ENCODE results near the gene FOXL2. TPM values are rescaled to one million over a fixed set of nuclear protein-coding genes. Genes with fewer than 3 reads are reported as not detected.

The FOXL2 gene
- polyA plus RNA-seq, 2 of the 4 experiments (the other 2 are of a cell fraction), result 1.2 to 3.1 TPM

DNA sequence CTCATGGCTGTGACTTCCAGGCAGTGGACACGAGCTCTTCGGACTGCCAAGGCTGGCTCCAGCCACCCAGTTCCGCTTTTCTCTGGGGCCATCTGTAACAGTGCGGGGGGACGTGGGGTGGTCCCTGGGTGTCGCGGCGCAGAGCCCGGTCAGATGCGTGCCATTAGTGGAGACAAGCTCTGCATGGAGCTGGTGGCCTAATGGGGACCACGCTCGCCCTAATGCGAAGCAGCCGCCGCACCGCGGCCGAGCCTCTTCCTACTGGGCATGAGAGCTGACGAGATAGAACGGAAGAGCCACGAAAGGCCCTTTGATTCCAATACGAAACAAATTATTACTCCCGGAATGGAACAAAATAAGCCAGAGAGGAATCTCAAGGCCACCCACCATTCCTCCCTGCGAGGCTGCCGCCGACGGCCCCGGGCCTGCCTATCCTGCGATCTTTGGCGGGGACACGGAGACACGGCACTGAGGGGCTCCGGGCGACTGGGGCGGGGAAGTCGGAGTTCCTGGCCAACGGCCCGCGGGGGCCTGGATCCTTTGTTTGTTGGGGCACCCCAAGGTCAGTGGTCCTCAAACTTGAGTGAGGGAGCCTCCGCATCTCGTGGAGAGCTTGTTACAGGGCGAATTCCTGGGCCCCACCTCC, 18.1 kb downstream of the FOXL2 start:
- WGBS (ENCODE audit: missing lambda C conversion rate), result 81% methylated on average over 17 of the region's 42 CpGs
- ATAC-seq, result no peak
- POLR2A ChIA-PET, result interaction anchor here (0.6 kb wide), 1 partner anchor 453 kb away, joined by 4 read pairs; no protein-coding TSS in a partner anchor

DNA sequence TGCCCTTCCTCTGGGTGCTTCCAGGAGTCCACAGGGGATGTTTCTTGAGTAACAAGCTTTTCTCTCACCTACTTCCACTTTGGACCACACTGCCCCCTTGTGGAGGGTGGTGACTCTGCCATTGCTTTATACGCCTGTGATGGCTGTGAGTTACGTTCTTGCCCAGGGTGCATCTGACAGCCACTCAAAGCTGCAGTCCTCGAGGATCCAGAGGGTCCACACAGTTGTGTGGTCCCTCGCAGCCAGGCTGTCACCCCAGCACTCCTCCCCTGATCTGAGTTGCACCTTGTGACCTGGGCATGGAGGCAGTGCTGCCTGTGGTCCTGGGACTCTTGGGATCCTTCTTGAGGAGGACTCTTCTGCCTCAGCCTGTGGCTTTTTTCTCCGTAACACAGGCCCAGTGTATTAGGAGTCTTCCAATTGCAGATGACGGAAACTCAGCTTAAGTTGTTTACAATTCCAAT, 23.4 kb downstream of the FOXL2 start:
- CTCF ChIA-PET, result interaction anchor here (0.6 to 13.0 kb wide), 55 partner anchors 8 to 805 kb away, joined by 3 to 224 read pairs (median 3); partner anchors contain the start of genes CEP70 and ESYT3
- ATAC-seq, result peak; percentile 90 to 93
- FAIRE-seq, result no peak
- DNase-seq (ENCODE audit: low read depth in 1 of 2, low spot score in 1 of 2), result peak; percentile 53 to 84
- no peak overlapping the region for H3K27ac ChIP-seq
- peak overlapping the region; percentile 56; the same call in 2 of the 3 replicates for H3K4me2 ChIP-seq
- no peaks in the 10 kb centered on the region for H3K9me3 ChIP-seq
- no peak overlapping the region for H3K4me3 ChIP-seq
- peaks cover 15% of the 10 kb centered on the region for H3K4me1 ChIP-seq
- POLR2A ChIA-PET, result interaction anchor here (0.6 to 1.5 kb wide), 4 partner anchors 13 to 506 kb away, joined by 3 to 8 read pairs (median 4); partner anchors contain the start of gene CEP70
- WGBS (ENCODE audit: missing lambda C conversion rate), result 30% methylated on average over 4 of the region's 6 CpGs
- TF ChIP-seq, protein P1, sequence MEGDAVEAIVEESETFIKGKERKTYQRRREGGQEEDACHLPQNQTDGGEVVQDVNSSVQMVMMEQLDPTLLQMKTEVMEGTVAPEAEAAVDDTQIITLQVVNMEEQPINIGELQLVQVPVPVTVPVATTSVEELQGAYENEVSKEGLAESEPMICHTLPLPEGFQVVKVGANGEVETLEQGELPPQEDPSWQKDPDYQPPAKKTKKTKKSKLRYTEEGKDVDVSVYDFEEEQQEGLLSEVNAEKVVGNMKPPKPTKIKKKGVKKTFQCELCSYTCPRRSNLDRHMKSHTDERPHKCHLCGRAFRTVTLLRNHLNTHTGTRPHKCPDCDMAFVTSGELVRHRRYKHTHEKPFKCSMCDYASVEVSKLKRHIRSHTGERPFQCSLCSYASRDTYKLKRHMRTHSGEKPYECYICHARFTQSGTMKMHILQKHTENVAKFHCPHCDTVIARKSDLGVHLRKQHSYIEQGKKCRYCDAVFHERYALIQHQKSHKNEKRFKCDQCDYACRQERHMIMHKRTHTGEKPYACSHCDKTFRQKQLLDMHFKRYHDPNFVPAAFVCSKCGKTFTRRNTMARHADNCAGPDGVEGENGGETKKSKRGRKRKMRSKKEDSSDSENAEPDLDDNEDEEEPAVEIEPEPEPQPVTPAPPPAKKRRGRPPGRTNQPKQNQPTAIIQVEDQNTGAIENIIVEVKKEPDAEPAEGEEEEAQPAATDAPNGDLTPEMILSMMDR (IDR thresholded peaks at IDR 0.05), result peak; percentile 72
- TF ChIP-seq, protein P2, sequence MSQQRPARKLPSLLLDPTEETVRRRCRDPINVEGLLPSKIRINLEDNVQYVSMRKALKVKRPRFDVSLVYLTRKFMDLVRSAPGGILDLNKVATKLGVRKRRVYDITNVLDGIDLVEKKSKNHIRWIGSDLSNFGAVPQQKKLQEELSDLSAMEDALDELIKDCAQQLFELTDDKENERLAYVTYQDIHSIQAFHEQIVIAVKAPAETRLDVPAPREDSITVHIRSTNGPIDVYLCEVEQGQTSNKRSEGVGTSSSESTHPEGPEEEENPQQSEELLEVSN (IDR thresholded peaks at IDR 0.05; ENCODE audit: borderline replicate concordance, low read depth), result no peak
- peak; percentile 71 for TF ChIP-seq SMC3 (IDR thresholded peaks at IDR 0.05)
- TF ChIP-seq RAD21 (conservative IDR thresholded peaks at IDR 0.05 in 1 of 2, IDR thresholded peaks at IDR 0.05 in 1 of 2), result peak; percentile 73 to 81
- no peak for TF ChIP-seq FOXS1 (CRISPR knock-in tag; IDR thresholded peaks at IDR 0.05)
- no peak for TF ChIP-seq ZFP36 (IDR thresholded peaks at IDR 0.05; ENCODE audit: borderline replicate concordance, partially characterized antibody)
- TF ChIP-seq EHF (CRISPR knock-in tag; IDR thresholded peaks at IDR 0.05), result no peak
- no peak for TF ChIP-seq KDM1A (IDR thresholded peaks at IDR 0.05; ENCODE audit: low read depth)

More for the DNA sequence above, 18.1 kb downstream of the FOXL2 start:
- Histone ChIP-seq H3K4me1 (no peaks in the 10 kb centered on the region), H3K4me2 (no peak overlapping the region), H3K9me3 (no peaks in the 10 kb centered on the region), H3K27ac (no peak overlapping the region), H3K4me3 (no peak overlapping the region)
- TF ChIP-seq RARB (CRISPR knock-in tag; IDR thresholded peaks at IDR 0.05) (no peak), EHMT2 (IDR thresholded peaks at IDR 0.05; ENCODE audit: low read depth) (no peak), TFCP2L1 (CRISPR knock-in tag; IDR thresholded peaks at IDR 0.05) (no peak), ESRRA (IDR thresholded peaks at IDR 0.05; ENCODE audit: borderline replicate concordance, low read length) (no peak), CBX2 (IDR thresholded peaks at IDR 0.05; ENCODE audit: borderline replicate concordance, low read depth) (no peak), RNF2 (IDR thresholded peaks at IDR 0.05; ENCODE audit: borderline replicate concordance, low read depth) (no peak), NPAS2 (CRISPR knock-in tag; IDR thresholded peaks at IDR 0.05; ENCODE audit: borderline replicate concordance) (no peak), HOXB5 (CRISPR knock-in tag; IDR thresholded peaks at IDR 0.05) (no peak), HOXB13 (CRISPR knock-in tag; IDR thresholded peaks at IDR 0.05; ENCODE audit: low read depth) (no peak), JUNB (IDR thresholded peaks at IDR 0.05) (no peak)
- TF ChIP-seq, protein P2 (IDR thresholded peaks at IDR 0.05; ENCODE audit: borderline replicate concordance, low read depth), result no peak
- TF ChIP-seq, protein P3, sequence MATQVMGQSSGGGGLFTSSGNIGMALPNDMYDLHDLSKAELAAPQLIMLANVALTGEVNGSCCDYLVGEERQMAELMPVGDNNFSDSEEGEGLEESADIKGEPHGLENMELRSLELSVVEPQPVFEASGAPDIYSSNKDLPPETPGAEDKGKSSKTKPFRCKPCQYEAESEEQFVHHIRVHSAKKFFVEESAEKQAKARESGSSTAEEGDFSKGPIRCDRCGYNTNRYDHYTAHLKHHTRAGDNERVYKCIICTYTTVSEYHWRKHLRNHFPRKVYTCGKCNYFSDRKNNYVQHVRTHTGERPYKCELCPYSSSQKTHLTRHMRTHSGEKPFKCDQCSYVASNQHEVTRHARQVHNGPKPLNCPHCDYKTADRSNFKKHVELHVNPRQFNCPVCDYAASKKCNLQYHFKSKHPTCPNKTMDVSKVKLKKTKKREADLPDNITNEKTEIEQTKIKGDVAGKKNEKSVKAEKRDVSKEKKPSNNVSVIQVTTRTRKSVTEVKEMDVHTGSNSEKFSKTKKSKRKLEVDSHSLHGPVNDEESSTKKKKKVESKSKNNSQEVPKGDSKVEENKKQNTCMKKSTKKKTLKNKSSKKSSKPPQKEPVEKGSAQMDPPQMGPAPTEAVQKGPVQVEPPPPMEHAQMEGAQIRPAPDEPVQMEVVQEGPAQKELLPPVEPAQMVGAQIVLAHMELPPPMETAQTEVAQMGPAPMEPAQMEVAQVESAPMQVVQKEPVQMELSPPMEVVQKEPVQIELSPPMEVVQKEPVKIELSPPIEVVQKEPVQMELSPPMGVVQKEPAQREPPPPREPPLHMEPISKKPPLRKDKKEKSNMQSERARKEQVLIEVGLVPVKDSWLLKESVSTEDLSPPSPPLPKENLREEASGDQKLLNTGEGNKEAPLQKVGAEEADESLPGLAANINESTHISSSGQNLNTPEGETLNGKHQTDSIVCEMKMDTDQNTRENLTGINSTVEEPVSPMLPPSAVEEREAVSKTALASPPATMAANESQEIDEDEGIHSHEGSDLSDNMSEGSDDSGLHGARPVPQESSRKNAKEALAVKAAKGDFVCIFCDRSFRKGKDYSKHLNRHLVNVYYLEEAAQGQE (IDR thresholded peaks at IDR 0.05), result no peak
- TF ChIP-seq, protein P4, sequence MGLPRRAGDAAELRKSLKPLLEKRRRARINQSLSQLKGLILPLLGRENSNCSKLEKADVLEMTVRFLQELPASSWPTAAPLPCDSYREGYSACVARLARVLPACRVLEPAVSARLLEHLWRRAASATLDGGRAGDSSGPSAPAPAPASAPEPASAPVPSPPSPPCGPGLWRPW (IDR thresholded peaks at IDR 0.05), result no peak
- TF ChIP-seq, protein P5, sequence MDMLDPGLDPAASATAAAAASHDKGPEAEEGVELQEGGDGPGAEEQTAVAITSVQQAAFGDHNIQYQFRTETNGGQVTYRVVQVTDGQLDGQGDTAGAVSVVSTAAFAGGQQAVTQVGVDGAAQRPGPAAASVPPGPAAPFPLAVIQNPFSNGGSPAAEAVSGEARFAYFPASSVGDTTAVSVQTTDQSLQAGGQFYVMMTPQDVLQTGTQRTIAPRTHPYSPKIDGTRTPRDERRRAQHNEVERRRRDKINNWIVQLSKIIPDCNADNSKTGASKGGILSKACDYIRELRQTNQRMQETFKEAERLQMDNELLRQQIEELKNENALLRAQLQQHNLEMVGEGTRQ (IDR thresholded peaks at IDR 0.05), result no peak
- no peak for DNase-seq (ENCODE audit: low read depth in 1 of 2, low spot score in 1 of 2)
- CTCF ChIA-PET, result interaction anchor here (0.6 to 9.0 kb wide), 6 partner anchors 11 to 525 kb away, joined by 3 to 73 read pairs (median 4); no protein-coding TSS in a partner anchor
- no peak for FAIRE-seq
